Subcutaneous adipose tissue (tissue), 4 donors: ENCODE data around the gene RNF125. TPM values are rescaled to one million over a fixed set of nuclear protein-coding genes. Genes with fewer than 3 reads are reported as not detected.

Source experiments
- total RNA-seq, 4 donors: library from RNA; depleted of rRNA; stranded (reverse); fragments of >200 nt; gene quantifications; one replicate each; pipeline ENCODE4 v1.1.0, GENCODE V29; 2016
- TF ChIP-seq, protein P1 (sequence below): fragments of 450-650 bp; IDR thresholded peaks from one replicate; pipeline ENCODE4 v1.5.1; 2016; ENCODE audit warnings: low read depth, mild to moderate bottlenecking, control low read depth, antibody characterized with exemption, moderate library complexity

Gene RNF125
- total RNA-seq: 10 to 100 TPM; 15.6 to 24.9 (median 19.4) TPM

DNA sequence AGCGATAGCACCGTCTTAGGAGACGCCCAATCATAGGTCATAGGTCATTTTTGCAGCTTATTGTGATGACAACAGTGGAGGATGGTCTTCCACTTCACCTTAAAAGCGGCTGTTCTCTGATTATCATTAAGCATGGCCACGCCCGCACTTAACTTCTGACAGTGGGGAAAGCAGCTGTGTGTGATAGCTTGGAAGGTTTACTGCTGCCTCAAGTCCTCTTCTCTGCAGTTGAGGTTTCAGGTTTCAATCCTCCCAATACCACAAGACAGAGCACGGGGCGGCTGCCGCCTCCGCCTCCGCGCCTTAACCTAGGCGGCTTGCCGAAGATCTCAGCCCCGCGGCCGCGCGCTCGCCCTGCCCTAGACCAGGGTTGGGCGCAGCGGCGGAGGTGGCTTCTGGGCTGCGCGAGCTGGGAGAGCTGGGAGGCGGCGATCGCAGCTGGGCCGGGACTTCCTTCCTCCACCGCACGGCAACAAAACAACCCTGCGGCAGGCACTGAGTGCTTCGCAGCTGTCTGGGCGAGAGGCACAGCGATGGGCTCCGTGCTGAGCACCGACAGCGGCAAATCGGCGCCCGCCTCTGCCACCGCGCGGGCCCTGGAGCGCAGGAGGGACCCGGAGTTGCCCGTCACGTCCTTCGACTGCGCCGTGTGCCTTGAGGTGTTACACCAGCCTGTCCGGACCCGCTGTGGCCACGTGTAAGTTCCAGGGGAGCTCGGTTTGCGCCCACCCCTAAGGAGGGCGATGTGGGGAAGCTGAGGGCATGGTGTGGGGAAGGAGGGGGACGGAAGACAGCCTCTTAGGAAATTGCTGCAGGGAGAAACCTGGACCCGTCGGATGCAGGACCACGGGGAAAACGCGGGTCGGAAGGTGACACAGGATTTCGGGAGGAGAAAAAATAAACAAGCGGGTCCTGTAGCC is at the start of gene RNF125:
Gene RNF125 (plus strand): TSS at position 495 of the 920 bp plus-strand sequence. CDS start 39 bp downstream, at position 534.
- TF ChIP-seq, protein P1, sequence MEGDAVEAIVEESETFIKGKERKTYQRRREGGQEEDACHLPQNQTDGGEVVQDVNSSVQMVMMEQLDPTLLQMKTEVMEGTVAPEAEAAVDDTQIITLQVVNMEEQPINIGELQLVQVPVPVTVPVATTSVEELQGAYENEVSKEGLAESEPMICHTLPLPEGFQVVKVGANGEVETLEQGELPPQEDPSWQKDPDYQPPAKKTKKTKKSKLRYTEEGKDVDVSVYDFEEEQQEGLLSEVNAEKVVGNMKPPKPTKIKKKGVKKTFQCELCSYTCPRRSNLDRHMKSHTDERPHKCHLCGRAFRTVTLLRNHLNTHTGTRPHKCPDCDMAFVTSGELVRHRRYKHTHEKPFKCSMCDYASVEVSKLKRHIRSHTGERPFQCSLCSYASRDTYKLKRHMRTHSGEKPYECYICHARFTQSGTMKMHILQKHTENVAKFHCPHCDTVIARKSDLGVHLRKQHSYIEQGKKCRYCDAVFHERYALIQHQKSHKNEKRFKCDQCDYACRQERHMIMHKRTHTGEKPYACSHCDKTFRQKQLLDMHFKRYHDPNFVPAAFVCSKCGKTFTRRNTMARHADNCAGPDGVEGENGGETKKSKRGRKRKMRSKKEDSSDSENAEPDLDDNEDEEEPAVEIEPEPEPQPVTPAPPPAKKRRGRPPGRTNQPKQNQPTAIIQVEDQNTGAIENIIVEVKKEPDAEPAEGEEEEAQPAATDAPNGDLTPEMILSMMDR: no peak

DNA sequence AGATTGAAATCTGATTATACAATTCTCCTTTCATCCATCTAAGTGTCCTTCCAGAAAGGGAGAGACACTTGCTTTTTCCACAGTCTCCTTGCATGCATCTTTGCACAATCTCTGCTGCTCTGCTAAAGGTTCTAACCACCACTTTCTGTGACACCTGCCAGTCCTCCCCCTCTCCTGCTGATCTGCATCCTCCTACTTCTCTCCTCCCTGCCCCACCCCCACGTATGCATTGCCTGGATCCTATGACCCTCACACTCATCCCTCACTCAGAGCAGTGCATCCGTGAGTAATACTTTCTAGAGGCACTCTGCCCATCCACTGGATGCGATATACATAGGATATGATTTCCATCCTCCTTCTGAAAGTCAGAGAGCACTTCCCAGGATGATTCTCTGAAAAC is 48.0 kb upstream of the RNF125 start:
- TF ChIP-seq, protein P1: no peak

DNA sequence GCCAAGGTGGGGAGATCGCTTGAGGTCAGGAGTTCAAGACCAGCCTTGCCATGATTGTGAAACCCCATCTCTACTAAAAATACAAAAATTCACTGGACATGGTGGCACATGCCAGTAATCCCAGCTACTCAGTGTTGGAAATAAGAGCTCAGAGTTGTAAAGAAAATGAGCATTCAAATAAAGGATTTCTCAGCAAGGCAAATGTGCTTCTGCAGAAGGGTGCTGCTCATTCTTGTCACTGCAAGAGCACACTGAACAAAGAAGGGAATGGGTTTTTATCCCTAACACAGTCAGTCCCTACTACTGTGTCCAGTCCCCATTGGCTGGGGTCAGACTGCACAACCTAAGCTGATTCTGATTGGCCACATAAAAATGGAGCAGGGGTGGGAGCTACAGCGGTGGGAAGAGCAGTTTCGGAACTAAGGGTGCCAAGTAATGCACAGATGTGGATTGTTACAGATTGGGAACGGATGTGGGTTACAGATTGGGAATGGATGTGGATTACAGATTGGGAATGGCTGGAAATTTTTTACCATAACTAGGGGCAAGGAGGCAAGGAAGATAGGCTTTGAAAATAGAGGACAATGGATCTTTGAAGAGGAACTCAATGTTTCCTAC is 44.6 kb upstream of the RNF125 start:
- TF ChIP-seq, protein P1: no peak

DNA sequence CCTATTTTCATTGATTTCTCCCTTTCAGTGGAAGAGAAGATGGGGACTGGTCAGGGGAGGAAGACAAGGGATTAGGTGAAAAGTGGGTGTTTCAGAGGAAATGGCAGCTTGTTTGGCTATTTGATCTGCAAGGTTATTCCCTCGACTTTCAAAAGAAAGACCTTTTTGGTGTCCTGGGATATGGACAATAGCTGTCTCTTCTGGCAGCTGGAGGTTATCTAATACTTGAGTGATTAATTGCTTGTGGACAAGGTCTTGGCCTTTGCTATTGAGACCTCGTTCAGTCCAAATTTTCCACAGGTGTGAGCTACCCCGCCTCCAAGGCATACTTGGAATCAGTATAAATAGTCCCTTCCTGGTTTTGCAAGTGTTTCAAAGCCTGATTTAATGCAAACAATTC is 42.4 kb upstream of the RNF125 start:
- TF ChIP-seq, protein P1: no peak

- TF ChIP-seq, protein P1: no peak
Observed at GRCh38 chr18:31977270-31977872, 41.3 kb upstream of the RNF125 start.

DNA sequence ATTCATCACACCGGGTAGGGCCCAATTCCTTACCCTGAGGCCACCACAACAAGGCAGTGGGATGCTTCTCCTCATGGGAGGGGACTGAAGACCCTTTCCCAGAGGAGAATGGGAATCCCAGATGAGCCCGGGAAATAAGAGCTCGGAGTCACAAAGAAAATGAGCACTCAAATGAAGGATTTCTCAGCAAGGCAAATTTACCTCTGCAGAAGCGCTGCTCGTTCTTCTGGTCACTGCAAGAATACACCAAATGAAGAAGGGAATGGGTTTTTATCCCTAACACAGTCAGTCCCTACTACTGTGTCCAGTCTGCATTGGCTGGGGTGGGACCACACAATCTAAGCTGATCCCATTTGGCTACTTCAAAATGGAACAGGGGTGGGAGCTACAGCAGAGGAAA is 40.0 kb upstream of the RNF125 start:
- TF ChIP-seq, protein P1: no peak

GRCh38 chr18:31979714-31980113 is 38.9 kb upstream of the RNF125 start:
- TF ChIP-seq, protein P1: no peak
